HG02973 (cell line): ENCODE data around the gene FAM184A.

Experiments used
- ATAC-seq: cut with Tn5 transposase; IDR thresholded peaks from one replicate; pipeline ENCODE4 v1.9.1; 2021; ENCODE audit warnings: moderate library complexity; ENCODE audit not compliant: unreplicated experiment

FAM184A gene

DNA sequence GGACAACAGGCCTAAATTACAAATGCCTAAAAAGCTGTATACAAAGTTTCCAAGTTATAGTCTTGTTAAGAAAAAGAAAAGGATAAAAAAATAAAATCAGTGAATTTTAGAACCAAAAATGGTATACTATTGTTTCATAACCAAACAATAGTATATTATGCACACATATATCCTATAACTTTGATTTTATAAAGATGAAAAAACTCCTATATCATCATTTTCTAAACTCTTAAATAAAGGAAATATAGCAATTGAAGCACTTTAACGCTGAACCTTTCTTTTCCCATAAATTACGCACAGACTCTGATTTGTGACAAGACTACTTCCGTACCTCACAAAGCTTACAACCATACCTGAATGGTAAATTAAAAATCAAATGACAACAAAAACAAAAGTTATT is 107.6 kb downstream of the FAM184A start:
- no peak for ATAC-seq

DNA sequence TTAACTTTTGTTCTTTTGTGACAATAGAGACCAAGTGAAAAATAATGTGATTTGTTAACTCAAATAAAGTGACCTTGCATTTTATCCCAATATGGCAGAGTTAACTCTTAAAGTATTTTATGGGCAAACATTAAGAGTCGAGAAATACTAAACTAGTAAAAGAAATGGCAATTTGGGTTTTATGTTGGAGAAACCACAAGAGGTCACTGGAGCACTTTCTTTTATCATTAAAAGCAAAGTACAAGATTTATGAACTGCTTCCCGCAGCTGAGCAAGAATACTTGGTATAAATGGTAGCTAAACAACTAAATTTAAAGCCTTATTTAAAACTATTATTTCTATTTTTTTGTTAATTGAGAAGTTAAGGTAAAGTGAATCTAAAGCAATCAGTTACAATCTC is 110.0 kb downstream of the FAM184A start:
- no peak for ATAC-seq

DNA sequence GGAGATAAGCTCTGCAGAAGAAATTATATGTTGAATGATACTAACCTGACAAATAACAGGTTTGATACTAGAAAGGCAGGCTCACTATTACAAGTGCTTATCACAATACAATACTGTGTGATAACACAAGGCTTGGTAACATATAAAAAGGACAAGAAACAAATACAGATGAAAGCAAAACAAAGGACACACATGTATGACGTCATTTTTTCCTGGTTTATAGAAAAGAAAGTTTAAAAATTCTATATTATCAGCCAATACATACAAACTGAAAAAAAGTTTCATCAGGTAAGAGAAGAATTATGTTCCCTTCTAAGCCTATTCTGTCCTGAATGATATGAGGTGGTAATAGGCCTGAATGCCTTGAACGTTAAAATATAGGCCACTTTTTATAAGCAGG is 111.2 kb downstream of the FAM184A start:
- ATAC-seq, result no peak

DNA sequence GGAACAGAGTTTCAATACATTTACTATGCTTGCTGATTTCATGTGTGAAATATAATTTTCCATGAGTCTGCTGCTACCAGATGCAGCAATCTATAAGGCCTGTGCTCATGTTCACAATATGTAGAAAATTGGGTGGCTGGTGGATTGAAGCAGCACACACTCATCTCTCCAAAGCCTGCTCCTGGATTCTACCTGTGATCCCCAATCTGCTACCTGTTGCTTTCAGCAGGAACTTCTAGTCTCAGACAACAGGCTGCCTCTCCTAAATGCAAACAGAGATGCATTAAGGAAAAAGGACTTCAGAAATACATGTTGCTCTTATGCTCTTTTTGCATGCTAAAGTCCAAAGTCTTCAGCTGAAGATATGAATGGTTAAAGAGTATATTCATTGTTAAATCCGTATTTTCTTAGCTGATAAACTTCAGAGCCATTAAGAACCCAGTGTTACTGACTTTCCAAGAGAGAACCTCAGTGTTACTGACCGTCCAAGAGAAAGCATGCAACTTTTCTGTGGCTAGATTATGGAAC is 112.6 kb downstream of the FAM184A start:
- no peak for ATAC-seq

DNA sequence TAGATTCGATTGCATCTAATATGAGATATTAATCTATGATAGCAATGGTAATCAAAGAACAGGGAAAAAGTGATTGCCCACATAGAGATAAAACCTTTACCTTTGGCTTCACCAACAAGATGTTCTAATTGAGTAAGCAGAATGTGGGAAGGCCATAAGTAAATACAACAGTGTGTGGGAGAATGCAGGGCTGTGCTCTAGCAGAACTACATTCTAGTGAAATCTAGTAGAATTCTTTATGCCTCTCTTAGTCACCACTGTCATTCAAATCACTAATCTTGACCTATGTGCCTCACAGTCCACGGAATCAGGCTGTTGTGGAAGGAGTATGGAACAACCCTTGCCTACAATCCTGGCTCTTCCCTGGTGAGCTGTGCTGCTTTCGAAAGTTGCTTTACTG is 113.1 kb downstream of the FAM184A start:
- ATAC-seq, result no peak

DNA sequence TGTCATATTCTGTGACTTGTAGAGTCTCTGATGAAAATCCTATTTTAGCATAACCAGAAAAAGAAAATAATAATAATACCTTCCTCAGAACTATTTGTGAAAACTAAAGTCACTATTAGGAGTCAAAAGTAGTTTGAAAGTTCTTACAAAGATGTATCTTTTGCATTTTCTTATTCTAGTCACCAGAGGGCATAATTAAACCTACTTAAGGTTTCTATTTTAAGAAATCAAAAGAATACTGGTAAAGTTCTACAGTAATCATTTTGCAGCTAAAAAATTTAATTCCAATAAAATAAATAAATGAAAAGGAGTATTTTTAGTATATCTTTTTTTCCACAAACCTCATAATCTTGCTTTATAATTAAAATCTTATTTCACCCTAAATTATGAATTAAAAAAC is 115.5 kb downstream of the FAM184A start:
- ATAC-seq, result no peak

DNA sequence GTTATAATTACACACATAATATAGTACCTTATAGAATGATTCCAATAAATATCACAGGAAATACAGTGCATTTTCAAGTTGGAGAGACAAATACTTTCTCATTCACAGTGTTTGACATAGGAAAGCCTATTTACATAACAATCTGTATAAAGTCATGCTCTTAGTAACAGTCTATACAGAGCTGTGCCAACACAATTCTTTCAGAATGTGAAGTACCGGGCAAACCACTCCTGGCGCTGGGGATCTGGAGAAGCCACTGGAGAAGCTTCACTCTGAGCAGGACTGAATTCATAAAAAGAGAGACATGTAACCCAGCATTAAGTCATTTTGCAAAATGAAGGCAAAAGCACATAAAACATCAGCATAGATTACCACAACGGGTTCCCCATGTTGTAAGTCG is 118.6 kb downstream of the FAM184A start:
- ATAC-seq, result no peak

DNA sequence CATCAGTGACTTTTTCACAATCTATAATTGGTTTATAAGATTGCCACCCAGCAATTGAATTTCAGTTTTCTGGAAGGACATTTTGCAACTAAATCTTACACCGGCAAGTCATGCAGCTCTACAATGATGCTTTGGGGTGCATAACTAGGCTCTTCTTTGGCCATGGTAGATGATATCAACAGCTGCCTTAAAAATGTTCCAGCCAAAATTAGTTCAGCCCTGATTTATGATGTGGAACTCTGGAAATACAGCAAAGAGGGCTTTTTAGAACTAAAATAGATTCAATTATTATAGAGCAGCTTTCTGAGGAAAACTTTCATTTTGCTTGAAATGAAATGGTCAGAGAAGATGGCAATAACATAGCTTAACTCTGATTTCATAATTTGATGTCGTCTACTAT is 125.1 kb downstream of the FAM184A start:
- no peak for ATAC-seq

DNA sequence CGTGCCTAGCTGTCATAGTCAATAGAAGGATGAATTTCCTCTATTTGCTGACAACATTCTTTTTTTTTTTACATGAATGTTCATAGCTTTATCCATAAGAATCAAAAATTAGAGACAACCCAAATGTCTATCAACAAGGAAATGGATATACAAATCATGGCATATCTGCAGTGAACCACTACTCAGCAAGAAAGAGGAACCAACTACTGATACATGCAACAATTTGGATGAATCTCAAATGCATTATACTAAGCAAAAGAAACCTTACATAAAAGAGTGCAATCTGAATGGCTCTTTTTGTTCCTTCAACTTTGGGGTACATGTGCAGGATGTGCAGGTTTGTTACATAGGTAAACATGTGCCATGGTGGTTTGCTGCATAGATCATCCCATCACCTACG is 125.8 kb downstream of the FAM184A start:
- no peak for ATAC-seq

DNA sequence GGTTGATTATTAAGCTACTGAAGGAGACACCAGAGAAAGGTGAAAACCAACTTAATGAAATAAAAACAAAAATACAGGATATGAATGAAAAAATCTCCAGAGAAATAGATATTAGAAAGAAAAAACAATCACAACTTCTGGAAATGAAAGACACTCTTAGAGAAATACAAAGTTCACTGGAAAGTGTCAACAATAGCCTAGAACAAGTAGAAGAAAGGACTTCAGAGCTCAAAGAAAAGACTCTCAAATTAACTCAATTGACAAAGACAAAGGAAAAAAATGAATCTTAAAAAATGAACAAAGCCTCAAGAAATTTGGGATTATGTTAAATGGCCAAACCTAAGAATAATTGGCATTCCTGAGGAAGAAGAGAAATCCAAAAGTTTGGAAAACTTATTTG is 133.2 kb downstream of the FAM184A start:
- no peak for ATAC-seq

DNA sequence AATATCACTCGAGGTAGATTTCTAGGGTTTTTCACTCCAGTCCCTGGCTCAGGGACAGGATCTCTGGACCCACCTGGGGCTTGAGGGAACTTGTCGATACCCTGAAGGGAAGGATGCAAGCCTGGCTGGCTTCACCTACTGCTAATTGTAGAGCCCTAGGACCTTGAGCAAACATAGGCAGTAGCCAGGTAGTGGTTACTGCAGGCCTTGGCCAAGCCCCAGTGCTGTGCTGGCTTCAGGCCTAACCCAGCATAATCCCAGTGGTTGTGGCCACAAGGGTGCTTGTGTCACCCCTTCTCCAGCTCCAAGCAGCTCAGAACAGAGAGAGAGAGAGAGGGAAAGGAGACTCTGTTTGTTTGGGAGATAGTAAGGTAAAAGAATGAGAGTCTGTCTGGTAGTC is 137.7 kb downstream of the FAM184A start:
- no peak for ATAC-seq

DNA sequence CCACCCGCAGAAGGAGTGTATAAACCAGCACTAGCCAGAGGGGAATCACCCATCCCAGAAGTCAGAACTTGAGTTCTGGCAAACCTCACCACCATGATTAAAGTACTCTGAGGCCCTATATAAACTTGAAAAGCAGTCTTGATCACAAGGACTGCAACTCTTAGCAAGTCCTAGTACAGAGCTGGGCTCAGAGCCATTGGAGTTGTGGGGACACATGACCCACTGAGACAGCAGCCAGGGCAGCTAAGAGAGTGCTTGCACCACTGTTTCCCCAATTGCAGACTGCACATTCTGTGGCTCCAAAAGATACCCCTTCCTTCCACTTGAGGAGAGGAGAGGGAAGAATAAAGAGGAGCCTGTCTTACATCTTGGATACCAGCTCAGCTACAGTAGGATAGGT is 138.8 kb downstream of the FAM184A start:
- ATAC-seq, result no peak

DNA sequence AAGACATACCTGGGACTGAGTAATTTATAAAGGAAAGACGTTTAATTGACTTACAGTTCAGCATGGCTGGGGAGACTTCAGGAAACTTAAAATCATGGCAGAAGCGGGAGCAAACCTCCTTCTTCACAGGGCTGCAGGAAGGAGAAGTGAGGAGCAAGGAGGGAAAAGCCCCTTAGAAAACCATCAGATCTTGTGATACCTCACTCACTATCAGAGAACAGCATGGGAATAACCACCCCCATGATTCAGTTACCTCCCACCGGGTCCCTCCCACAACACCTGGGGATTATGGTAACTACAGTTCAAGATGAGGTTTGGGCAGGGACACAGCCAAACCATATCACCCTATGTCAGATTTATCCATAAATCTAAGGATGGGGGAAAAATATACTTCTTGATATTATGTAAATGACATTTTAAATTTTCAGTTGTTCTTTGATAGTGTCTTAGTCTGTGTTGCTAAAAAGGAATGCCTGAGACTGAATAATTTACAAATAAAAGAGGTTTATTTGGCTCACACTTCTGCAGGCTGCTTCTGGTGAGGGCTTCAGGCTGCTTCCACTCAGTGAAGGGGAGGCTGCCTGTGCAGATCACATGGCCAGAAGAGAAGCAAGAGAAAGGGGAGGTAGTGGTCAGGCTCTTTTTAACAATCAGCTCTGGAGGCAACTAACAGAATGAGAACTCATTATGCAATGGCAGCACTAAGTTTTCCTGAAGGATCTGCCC is 142.3 kb downstream of the FAM184A start:
- ATAC-seq, result no peak

DNA sequence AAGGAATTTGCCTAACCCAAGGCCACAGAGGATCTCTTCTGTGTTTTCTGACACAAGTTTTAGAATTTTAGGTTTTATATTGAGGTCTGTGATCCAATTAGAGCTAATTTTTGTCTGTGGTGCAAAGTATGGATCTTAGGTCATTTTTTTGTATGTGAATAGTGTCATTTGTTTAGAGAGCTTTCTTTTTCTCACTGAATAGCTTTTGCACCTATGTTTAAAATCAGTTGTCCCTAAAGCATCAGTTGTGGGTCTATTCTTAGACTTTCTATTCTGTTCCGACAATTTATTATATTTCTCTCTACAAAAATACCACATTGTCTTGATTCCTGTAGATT is 143.2 kb downstream of the FAM184A start:
- no peak for ATAC-seq

DNA sequence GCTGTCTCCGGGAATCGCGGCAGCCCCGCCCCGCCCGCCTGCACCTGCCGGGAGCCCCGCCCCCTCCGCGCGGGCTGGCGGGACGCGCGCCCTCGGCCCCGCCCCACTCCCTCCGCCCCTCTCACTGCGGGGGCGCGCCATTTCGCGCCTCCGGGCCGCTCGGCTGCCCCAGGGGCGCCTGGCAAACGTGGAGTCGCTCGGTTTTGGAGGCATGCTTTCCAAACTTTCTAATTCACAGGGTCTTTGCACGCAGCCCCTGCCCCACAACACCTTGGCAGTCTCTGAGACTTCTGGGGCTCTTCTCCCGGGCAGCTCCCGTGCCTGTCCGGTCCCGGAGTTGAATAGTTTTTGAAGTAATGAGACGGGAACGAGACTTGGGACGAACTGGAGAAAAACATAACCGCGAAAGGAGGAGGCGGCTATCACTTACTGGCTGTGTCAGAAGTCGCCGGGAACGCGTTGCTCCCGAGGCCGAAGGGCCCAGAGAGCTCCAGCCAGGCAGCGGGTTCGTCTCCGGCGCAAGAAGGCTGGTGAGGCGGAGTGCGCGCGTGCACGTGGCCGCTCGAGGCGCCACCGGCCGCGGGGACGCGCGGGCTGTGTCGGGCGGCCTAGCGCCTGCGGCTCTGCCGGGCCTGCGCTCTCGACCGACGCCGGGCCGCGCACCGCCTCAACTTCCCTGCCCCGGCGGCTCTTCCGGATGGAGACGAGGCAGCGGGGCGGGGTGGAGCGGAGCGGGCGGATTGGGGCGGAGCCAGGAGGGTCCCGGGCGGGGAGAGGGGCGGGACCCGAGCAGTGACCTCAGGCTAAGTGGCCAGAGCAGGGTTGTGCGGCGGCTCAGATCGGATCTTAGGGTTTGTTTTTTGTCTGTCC is 143.8 kb downstream of the FAM184A start, which contains the start of gene MCM9:
Gene MCM9 (minus strand): TSS at position 699 of the 870 bp plus-strand sequence. CDS start 3,436 bp downstream, outside the sequence.
- ATAC-seq, result peak; percentile 97

DNA sequence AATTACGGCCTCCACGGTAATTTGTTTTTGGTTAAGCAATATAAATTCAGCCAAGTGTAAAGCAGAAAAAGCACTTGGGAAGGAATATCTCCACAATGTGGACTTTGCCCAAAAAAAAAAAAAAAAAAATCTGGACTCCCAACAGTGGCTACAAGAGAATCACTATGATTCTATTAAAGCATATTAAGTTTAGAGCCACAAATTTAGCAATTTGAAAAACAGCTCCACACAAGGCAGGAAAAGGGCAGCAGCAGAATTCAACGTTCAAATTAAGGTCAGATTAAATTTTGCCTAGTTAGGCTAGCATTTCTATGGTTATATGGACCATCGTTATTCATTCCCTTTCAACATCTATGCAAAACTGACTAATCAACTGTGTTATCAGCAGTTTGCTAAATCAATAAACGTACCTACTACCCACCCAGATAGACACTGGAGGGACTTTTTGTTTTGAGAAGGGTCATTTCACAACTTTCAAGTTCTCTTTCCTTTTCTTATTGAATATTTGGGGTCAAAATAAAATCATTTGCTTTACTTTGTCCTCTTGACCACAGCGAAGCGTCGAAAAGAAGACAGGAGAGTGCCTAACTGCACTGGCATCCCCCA is 144.5 kb downstream of the FAM184A start:
- ATAC-seq, result peak; percentile 0

DNA sequence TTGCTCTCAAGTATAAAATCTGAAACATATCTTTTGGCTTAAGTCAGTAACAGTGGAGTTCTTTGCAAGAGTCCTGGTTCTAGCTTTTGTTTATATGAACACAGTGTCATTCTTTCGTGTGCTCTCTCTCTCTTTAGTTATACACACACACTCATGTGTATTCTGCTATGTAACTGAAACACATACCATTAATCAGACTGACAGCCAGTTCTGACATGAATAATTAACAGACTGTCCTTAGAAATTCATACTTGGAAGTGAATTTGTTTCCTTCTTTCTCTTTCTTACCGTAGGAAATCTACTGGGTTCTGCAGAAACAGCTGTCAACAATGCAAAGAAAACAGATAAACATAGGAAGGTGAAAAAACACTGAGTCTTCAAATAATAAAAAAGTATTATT is 146.0 kb downstream of the FAM184A start:
- no peak for ATAC-seq

DNA sequence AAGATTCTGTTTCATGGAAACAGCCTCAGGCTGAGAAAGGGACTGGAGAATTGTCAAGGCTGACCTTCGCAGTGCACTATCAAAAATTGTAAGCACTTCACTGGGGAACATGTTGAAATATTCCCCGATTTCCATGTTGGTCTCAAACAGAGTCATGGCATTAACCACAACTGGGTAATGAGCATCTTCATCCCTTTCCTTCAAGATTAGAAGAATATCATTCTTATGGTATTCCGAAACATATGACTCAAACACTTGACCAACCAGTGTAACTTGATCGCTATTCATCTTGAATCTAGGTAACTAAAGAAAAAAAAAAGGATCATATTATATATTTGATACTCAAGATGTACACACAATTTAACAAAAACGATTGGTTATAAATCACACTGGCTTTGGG is 147.0 kb downstream of the FAM184A start:
- ATAC-seq, result no peak

DNA sequence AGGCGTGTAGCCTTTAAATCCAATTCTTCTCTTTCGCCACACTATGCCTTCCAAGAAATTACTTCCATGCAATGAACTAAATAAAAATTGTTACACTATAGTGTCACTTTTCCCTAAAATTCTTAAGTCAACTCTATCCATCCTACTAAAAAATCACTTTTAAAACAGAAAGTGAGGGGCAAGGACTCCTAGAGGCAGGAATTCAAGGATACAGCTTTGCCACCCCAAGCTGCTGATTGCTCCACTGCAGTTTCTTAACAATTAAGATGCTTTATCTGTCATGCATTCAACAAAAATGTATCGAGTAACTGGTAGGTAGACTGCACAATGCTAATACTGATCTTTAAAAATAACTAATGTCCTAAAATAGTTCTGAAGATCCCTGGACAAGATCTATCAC is 147.8 kb downstream of the FAM184A start:
- no peak for ATAC-seq

DNA sequence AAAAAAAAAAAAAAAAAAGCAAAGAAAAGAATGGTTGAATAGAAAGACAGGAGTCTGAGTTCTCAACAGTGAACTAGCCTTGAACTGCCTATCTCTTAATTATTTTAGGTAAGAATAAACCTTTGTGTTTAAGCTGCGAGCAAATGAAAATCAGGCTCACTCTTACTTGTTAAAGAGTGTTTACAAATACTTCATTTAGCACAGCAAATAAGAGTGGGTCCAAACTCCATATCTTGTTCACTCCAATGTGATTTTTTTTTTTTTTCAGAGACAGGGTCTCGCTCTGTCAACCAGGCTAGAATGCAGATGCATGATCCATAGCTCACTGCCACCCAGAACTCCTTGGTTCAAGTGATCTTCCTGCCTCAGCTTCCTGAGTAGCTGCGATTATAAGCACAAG is 155.4 kb downstream of the FAM184A start:
- no peak for ATAC-seq

DNA sequence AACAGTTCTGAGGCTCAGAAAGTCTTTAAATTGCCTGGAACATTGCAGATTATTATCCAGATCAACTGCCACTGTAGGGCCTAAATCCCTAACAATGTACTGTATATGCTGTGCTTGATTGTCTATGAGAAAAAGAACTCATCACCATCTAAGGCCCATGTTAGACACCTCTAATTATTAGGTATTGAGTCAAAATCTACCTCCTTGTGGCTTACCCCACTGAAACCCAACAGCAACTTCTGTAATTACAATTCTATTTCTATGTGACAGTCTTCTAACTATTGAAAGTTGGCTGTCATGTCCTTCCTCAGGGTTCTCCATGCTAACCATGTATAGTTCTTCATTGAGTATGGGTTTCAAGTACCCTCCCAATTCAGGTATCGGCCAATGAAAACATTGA is 157.4 kb downstream of the FAM184A start:
- no peak for ATAC-seq

DNA sequence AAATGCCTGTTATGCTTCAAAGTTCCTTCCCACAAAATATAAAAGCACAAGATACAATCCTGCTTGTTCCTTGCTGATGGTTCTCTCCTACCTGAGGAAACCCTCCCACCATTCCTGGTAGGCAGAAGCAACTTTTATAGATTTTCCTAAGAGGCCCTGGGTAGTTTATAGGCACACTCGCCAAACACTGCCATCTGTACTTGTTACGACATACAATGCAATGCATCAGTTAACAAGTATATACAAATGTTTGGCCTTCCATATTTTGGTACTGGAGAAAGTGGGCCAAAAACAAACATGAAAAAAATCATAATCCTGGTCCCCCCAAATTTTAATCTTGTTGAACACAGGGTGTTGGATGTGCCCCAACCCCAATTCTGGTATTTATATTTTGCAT is 160.1 kb downstream of the FAM184A start:
- no peak for ATAC-seq
